Measurements from ENCODE around the gene LARP4B. TPM values are rescaled to one million over a fixed set of nuclear protein-coding genes. Genes with fewer than 3 reads are reported as not detected.

LARP4B gene
- polyA plus RNA-seq, 1 of the 3 experiments (the other 2 are of a cell fraction) = 23.3 TPM

GRCh38 chr10:846126-846685 is 85.3 kb downstream of the LARP4B start:
- Histone ChIP-seq H4K20me1 (ENCODE audit: insufficient read depth) (peaks cover 23% of the 10 kb centered on the region), H3K27ac (ENCODE audit: low read depth in 2 of 2, low read length in 1 of 2) (no peak overlapping the region; a peak in 1 of 4 replicates), H3K9ac (no peak overlapping the region), H3K27me3 (ENCODE audit: insufficient read depth) (no peaks in the 10 kb centered on the region), H3K4me3 (ENCODE audit: low read depth in 2 of 2, low read length in 1 of 2) (no peak overlapping the region), H3K4me2 (no peak overlapping the region), H3K9me3 (peaks cover 10% of the 10 kb centered on the region; the same call in 1 of the 2 replicates), H3F3A (replicated peaks; ENCODE audit: insufficient read depth) (no peaks in the 10 kb centered on the region), H3K4me1 (ENCODE audit: control insufficient read depth in 1 of 2, insufficient read depth in 2 of 2, low read depth in 1 of 2, low read length in 1 of 2) (peaks cover 0 to 4% of the 10 kb centered on the region in 2 experiments; a peak in 1 of 4 replicates), H3K9me2 (no peaks in the 10 kb centered on the region), H3K79me2 (ENCODE audit: insufficient read depth) (peaks cover 74% of the 10 kb centered on the region), H2AFZ (ENCODE audit: low read depth) (no peak overlapping the region), H3K36me3 (replicated peaks in 1 of 2; ENCODE audit: control insufficient read depth in 1 of 2, insufficient read depth in 2 of 2, low read length in 1 of 2) (peaks cover 45 to 50% of the 10 kb centered on the region in 2 experiments)
- no peak for DNase-seq
- POLR2A ChIA-PET = no interaction called here
- TF ChIP-seq POLR2AphosphoS5 (IDR thresholded peaks at IDR 0.05; ENCODE audit: low read depth, low read length) (no peak), JUND (IDR thresholded peaks at IDR 0.05) (no peak), GABPA (IDR thresholded peaks at IDR 0.05; ENCODE audit: low read depth) (no peak), RXRA (IDR thresholded peaks at IDR 0.05; ENCODE audit: borderline replicate concordance, low read depth) (no peak), YY1 (IDR thresholded peaks at IDR 0.05; ENCODE audit: low read depth) (no peak), CTCF (IDR thresholded peaks at IDR 0.05) (no peak), FOSL2 (IDR thresholded peaks at IDR 0.05; ENCODE audit: borderline replicate concordance, low read depth) (no peak), ZBTB33 (IDR thresholded peaks at IDR 0.05; ENCODE audit: borderline replicate concordance, low read depth) (no peak), ELF1 (IDR thresholded peaks at IDR 0.05) (no peak), PBX3 (IDR thresholded peaks at IDR 0.05) (no peak), MXI1 (IDR thresholded peaks at IDR 0.05; ENCODE audit: low read depth, low read length) (no peak), TAF1 (IDR thresholded peaks at IDR 0.05; ENCODE audit: borderline replicate concordance, low read depth, low read length) (no peak), NFIC (IDR thresholded peaks at IDR 0.05; ENCODE audit: borderline replicate concordance) (no peak), EZH2phosphoT487 (IDR thresholded peaks at IDR 0.05; ENCODE audit: borderline replicate concordance, low read depth) (no peak), MEF2A (IDR thresholded peaks at IDR 0.05; ENCODE audit: borderline replicate concordance, low read depth) (no peak)
- WGBS (ENCODE audit: low lambda C conversion rate) = 93% methylated on average over 7 of the region's 7 CpGs
- CTCF ChIA-PET = no interaction called here
